H1 (cell line): Measurements from ENCODE around the gene TIGD6. TPM values are rescaled to one million over a fixed set of nuclear protein-coding genes. Genes with fewer than 3 reads are reported as not detected.

ENCODE experiments used
- CHD2 ChIP-seq: IDR thresholded peaks from 2 replicates; pipeline ENCODE4 v1.6.1; 2012; ENCODE audit warnings: low read length, improper control_type of control experiment
- CREB1 ChIP-seq: IDR thresholded peaks from 2 replicates; pipeline ENCODE4 v1.6.1; 2012; ENCODE audit warnings: inconsistent platforms
- GTF2F1 ChIP-seq: IDR thresholded peaks from 2 replicates; pipeline ENCODE4 v1.6.1; 2012; ENCODE audit warnings: low read depth, low read length, improper control_type of control experiment, borderline replicate concordance
- JUN ChIP-seq: IDR thresholded peaks from 2 replicates; pipeline ENCODE4 v1.6.1; 2011; ENCODE audit warnings: low read depth, mild to moderate bottlenecking, improper control_type of control experiment, low read length
- NANOG ChIP-seq: IDR thresholded peaks from 2 replicates; pipeline ENCODE4 v1.6.1; 2011; ENCODE audit warnings: low read length, low read depth, mild to moderate bottlenecking, inconsistent platforms; ENCODE audit not compliant: insufficient read depth, poor library complexity, severe bottlenecking
- POU5F1 ChIP-seq: IDR thresholded peaks from 2 replicates; pipeline ENCODE4 v1.6.1; 2011; ENCODE audit warnings: low read depth, mild to moderate bottlenecking, low read length, moderate library complexity
- RXRA ChIP-seq: IDR thresholded peaks from 2 replicates; pipeline ENCODE4 v1.6.1; 2011; ENCODE audit warnings: low read depth, mild to moderate bottlenecking, low read length, moderate library complexity; ENCODE audit not compliant: insufficient read depth
- SIX5 ChIP-seq: IDR thresholded peaks from 2 replicates; pipeline ENCODE4 v1.6.1; 2011; ENCODE audit warnings: mild to moderate bottlenecking, low read depth, low read length
- SP4 ChIP-seq: IDR thresholded peaks from 2 replicates; pipeline ENCODE4 v1.6.1; 2012; ENCODE audit warnings: low read length, inconsistent platforms
- SRF ChIP-seq: IDR thresholded peaks from 2 replicates; pipeline ENCODE4 v1.6.1; 2011; ENCODE audit warnings: mild to moderate bottlenecking, low read depth, low read length, moderate library complexity
- polyA plus RNA-seq, 7 experiments: library from polyadenylated mRNA; depleted of rRNA in 3 of 7; stranded (reverse) in 5 of 7; unstranded in 2 of 7; fragments of >200 nt in 5 of 7; fragments of 200-250 nt in 2 of 7; gene quantifications; 1 replicate in 5 of 7; 2 replicates in 1 of 7; 4 replicates in 1 of 7; pipeline versions ENCODE4 v1.2.1 to v1.2.3, GENCODE V29; 2011 to 2013; ENCODE audit warnings: missing spikeins in 2 of 7, mixed read lengths in 2 of 7
- total RNA-seq: library from RNA; stranded (reverse); fragmentation: NEBNext Ultra II Directional; extraction: Animal tissue kit (Norgen Biotek cat#: 25700); gene quantifications from 2 replicates; pipeline ENCODE4 v1.2.1, GENCODE V29; 2021
- TF ChIP-seq, protein P1 (sequence below): fragments of 300-600 bp; sonication (generic); IDR thresholded peaks from 2 replicates; pipeline ENCODE4 v1.7.1; 2012; ENCODE audit warnings: low read length, moderate library complexity, mild to moderate bottlenecking, inconsistent platforms; ENCODE audit not compliant: insufficient replicate concordance
- TF ChIP-seq, protein P2 (sequence below): IDR thresholded peaks from 2 replicates; pipeline ENCODE4 v1.6.1; 2011; ENCODE audit warnings: low read depth, mild to moderate bottlenecking, low read length; ENCODE audit not compliant: insufficient read depth

The TIGD6 gene
- total and polyA plus RNA-seq, 2 of the 8 experiments (the other 6 are each of a cell fraction or from before 2014, with no cell fraction given): 1.3 to 2.4 TPM

DNA sequence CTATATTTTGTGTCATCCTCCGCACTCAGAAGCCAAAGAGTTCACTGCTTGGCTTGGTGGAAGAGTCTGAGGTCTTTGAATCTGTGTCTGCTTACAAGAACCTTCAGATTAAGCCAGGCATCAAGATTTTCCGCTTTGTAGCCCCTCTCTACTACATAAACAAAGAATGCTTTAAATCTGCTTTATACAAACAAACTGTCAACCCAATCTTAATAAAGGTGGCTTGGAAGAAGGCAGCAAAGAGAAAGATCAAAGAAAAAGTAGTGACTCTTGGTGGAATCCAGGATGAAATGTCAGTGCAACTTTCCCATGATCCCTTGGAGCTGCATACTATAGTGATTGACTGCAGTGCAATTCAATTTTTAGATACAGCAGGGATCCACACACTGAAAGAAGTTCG is 19.2 kb downstream of the TIGD6 start (continued):
- TF ChIP-seq, protein P1, sequence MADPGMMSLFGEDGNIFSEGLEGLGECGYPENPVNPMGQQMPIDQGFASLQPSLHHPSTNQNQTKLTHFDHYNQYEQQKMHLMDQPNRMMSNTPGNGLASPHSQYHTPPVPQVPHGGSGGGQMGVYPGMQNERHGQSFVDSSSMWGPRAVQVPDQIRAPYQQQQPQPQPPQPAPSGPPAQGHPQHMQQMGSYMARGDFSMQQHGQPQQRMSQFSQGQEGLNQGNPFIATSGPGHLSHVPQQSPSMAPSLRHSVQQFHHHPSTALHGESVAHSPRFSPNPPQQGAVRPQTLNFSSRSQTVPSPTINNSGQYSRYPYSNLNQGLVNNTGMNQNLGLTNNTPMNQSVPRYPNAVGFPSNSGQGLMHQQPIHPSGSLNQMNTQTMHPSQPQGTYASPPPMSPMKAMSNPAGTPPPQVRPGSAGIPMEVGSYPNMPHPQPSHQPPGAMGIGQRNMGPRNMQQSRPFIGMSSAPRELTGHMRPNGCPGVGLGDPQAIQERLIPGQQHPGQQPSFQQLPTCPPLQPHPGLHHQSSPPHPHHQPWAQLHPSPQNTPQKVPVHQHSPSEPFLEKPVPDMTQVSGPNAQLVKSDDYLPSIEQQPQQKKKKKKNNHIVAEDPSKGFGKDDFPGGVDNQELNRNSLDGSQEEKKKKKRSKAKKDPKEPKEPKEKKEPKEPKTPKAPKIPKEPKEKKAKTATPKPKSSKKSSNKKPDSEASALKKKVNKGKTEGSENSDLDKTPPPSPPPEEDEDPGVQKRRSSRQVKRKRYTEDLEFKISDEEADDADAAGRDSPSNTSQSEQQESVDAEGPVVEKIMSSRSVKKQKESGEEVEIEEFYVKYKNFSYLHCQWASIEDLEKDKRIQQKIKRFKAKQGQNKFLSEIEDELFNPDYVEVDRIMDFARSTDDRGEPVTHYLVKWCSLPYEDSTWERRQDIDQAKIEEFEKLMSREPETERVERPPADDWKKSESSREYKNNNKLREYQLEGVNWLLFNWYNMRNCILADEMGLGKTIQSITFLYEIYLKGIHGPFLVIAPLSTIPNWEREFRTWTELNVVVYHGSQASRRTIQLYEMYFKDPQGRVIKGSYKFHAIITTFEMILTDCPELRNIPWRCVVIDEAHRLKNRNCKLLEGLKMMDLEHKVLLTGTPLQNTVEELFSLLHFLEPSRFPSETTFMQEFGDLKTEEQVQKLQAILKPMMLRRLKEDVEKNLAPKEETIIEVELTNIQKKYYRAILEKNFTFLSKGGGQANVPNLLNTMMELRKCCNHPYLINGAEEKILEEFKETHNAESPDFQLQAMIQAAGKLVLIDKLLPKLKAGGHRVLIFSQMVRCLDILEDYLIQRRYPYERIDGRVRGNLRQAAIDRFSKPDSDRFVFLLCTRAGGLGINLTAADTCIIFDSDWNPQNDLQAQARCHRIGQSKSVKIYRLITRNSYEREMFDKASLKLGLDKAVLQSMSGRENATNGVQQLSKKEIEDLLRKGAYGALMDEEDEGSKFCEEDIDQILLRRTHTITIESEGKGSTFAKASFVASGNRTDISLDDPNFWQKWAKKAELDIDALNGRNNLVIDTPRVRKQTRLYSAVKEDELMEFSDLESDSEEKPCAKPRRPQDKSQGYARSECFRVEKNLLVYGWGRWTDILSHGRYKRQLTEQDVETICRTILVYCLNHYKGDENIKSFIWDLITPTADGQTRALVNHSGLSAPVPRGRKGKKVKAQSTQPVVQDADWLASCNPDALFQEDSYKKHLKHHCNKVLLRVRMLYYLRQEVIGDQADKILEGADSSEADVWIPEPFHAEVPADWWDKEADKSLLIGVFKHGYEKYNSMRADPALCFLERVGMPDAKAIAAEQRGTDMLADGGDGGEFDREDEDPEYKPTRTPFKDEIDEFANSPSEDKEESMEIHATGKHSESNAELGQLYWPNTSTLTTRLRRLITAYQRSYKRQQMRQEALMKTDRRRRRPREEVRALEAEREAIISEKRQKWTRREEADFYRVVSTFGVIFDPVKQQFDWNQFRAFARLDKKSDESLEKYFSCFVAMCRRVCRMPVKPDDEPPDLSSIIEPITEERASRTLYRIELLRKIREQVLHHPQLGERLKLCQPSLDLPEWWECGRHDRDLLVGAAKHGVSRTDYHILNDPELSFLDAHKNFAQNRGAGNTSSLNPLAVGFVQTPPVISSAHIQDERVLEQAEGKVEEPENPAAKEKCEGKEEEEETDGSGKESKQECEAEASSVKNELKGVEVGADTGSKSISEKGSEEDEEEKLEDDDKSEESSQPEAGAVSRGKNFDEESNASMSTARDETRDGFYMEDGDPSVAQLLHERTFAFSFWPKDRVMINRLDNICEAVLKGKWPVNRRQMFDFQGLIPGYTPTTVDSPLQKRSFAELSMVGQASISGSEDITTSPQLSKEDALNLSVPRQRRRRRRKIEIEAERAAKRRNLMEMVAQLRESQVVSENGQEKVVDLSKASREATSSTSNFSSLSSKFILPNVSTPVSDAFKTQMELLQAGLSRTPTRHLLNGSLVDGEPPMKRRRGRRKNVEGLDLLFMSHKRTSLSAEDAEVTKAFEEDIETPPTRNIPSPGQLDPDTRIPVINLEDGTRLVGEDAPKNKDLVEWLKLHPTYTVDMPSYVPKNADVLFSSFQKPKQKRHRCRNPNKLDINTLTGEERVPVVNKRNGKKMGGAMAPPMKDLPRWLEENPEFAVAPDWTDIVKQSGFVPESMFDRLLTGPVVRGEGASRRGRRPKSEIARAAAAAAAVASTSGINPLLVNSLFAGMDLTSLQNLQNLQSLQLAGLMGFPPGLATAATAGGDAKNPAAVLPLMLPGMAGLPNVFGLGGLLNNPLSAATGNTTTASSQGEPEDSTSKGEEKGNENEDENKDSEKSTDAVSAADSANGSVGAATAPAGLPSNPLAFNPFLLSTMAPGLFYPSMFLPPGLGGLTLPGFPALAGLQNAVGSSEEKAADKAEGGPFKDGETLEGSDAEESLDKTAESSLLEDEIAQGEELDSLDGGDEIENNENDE: no peak
- TF ChIP-seq SP4: no peak
- TF ChIP-seq CREB1: no peak
- no peak for TF ChIP-seq RXRA
- TF ChIP-seq NANOG: no peak
- no peak for TF ChIP-seq CHD2
- TF ChIP-seq POU5F1: no peak
- TF ChIP-seq SRF: no peak
- TF ChIP-seq SIX5: no peak
- no peak for TF ChIP-seq GTF2F1
- no peak for TF ChIP-seq JUN
- TF ChIP-seq, protein P2, sequence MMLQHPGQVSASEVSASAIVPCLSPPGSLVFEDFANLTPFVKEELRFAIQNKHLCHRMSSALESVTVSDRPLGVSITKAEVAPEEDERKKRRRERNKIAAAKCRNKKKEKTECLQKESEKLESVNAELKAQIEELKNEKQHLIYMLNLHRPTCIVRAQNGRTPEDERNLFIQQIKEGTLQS: no peak
